Heart left ventricle (tissue), 13 donors: ENCODE data around the gene ADD2.

Source experiments
- POLR2A ChIP-seq, 2 donors: fragments of 450-650 bp; IDR thresholded peaks; one replicate each; pipeline ENCODE4 v1.6.1; 2017; ENCODE audit warnings: antibody characterized with exemption in 2 of 2, mild to moderate bottlenecking in 2 of 2, moderate library complexity in 2 of 2
- TF ChIP-seq, protein P1 (sequence below), 12 donors: fragments of 200-600 bp; sonication (generic) in 4 of 12; IDR thresholded peaks; one replicate each; pipeline versions ENCODE4 v1.5.0 to v1.8.0; 2018 to 2022; ENCODE audit warnings: antibody characterized with exemption in 12 of 12, mild to moderate bottlenecking in 5 of 12
- donor health status: ischemic (EF 13 %, LVEDD 7.1; RV severe dilation, severe dysfunction).
- donor health status: DM: no; HTN: yes; CAD: no.
- donor health status: DM: no; HTN: no; CAD: no.
- donor health status: ischemic (EF 25% LVEDD 6.9; RV normal size, moderate dysfunction).
- donor health status: ischemic (EF 25% LVEDD 5.7; RV mildly dilated, moderate dysfunction).
- donor health status: ischemic (EF 35%, LVEDD 5.7; RV mildly dilated, moderate dysfunction).
- donor health status: nonischemic (EF 11% LVEDD 7.7; RV severe dilation, severe dysfunction).
- donor health status: DM: yes; HTN: yes; CAD: no.
- donor health status: PGD.
- donor health status: ischemic (EF 29% LVEDD 5.4; RV normal size, mild dysfunction).
- donor health status: nonischemic (EF 23%, LVEDD 6.1; RV moderate dilation, normal function).

DNA sequence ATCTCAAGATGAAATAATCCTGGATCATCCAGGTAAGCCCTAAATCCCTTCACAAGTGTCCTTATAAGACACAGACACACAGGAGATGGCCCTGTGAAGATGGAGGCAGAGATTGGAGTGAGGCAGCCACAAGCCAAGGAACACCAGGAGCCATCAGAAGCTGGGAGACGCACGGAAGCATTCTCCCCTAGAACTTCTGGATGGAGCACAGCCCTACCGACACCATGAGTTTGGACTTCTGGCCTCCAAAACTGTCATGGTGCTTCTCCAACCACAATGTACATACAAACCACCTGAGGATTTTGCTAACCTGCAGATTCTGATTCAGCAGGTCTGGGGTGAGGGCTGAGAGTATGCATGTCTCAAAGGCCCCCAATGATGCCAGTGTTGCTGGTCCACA lies 42.5 kb downstream of the ADD2 start:
- TF ChIP-seq, protein P1, sequence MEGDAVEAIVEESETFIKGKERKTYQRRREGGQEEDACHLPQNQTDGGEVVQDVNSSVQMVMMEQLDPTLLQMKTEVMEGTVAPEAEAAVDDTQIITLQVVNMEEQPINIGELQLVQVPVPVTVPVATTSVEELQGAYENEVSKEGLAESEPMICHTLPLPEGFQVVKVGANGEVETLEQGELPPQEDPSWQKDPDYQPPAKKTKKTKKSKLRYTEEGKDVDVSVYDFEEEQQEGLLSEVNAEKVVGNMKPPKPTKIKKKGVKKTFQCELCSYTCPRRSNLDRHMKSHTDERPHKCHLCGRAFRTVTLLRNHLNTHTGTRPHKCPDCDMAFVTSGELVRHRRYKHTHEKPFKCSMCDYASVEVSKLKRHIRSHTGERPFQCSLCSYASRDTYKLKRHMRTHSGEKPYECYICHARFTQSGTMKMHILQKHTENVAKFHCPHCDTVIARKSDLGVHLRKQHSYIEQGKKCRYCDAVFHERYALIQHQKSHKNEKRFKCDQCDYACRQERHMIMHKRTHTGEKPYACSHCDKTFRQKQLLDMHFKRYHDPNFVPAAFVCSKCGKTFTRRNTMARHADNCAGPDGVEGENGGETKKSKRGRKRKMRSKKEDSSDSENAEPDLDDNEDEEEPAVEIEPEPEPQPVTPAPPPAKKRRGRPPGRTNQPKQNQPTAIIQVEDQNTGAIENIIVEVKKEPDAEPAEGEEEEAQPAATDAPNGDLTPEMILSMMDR (IDR thresholded peaks at IDR 0.05), result no peak
- TF ChIP-seq POLR2A (IDR thresholded peaks at IDR 0.05), result no peak
